GM12872 (cell line): ENCODE results near the gene NR3C1.

Experiments
- CTCF ChIP-seq: IDR thresholded peaks from 3 replicates; pipeline ENCODE4 v1.5.1; 2011; ENCODE audit warnings: low read depth, mild to moderate bottlenecking, low read length, moderate library complexity; ENCODE audit not compliant: insufficient read depth

Gene NR3C1

DNA sequence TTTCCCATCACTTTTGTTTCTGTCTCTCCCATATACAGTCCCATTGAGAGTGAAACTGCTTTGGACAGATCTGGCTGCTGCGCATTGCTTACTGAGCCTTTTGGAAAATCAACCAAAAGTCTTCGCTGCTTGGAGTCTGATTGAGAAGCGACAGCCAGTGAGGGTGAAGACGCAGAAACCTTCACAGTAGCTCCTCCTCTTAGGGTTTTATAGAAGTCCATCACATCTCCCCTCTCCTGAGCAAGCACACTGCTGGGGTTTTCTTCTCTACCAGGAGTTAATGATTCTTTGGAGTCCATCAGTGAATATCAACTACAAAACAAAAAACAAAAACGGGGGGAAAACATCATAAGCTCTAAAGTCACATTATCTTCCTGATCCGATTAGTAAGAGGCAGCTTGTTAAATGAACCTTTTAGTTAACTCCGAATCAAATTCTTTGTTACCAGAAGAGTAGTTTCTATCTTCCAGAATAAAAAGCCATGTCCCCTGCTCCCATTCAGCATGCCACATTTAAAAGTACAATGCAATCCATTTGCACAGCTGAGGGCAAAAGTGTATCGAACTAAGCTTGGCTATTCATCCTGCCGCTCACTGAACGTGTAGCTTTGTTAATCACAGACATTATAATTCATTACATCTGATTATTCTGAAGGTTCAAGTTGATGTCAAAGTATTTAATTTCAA lies 2.8 kb downstream of the NR3C1 start:
- no peak for TF ChIP-seq CTCF

- no peak for TF ChIP-seq CTCF
Measured at GRCh38 chr5:143399616-143400540, 3.6 kb downstream of the NR3C1 start.

DNA sequence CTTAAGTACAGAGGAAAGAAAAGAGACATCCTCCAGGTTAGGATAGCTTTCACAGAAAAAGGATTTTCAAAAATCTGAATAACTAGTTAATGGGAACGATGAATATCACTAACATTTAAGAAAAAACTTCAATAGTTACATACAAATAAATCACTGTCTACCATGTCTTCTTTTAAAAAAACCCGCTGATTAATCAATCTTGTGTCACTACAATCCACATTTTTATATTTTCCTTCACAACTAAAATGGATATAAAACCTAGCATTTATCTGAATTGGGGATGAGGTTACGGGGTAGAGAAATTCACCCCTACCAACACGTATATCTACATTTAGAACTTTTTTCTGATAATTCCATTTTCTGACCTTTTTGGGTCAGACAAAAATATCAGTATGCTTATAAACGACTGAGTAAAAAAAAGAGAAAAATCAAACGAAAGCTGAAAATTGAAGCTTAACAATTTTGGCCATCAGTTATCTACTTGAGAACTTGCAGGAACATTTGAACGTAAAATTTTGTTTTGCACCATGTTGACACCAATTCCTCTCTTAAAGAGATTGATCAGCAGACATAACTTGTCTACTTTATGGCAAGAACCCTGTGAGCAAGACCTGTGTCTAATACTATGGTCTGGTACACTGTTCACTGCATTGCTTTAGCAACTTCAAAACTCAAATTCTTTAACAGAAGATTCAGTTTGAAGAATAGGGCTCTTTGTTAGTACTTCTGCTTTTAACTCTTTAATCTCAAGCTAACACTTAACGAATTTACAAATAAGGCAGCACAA lies 4.8 kb downstream of the NR3C1 start:
- no peak for TF ChIP-seq CTCF

DNA sequence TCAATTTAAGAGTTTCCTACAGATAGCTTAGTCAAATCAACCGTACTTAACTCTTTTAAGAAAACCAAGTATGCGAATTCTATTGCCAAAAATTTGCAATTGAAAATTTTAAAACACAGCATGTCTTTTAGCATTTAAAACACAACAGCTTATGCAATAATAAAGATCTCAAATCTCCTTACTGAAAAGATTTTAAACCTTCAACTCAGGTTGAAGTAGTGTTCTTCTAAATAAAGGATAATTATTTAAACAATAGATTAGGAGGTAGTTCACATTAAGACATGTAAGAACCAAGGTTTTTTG lies 5.5 kb downstream of the NR3C1 start:
- no peak for TF ChIP-seq CTCF

DNA sequence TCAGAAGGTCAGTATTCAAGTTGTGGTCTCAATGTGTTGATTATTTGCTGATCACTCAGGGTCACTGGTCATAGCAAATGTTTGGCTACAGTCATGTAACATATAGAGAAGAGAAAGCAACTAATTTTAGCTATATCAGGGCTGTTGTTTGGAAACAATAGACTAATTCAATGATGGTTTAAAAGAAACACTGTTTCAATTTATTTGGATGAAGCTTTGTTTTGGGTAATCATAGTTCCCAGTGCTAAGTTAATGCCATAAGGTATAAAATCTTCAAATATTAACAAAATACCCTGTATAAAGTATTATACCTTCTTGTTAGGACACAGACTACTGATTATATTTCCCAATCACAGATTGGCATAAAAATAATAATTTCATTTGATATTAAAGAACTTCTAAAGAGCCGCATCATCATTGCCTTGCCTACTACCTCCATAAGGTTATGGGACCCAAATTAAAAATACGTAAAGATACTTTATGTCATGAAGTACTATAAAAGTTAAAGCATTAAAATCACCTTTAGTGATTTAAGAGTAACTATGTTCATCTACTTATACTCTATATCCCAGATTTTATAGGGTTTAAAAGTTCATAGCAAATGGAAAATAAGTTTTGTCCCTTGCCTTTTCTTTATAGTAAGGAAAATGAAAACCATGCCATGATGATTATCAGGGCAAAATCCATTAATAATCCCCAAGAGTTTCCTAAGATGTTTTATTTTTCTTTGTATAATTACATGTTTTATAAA lies 6.0 kb downstream of the NR3C1 start:
- TF ChIP-seq CTCF: no peak

DNA sequence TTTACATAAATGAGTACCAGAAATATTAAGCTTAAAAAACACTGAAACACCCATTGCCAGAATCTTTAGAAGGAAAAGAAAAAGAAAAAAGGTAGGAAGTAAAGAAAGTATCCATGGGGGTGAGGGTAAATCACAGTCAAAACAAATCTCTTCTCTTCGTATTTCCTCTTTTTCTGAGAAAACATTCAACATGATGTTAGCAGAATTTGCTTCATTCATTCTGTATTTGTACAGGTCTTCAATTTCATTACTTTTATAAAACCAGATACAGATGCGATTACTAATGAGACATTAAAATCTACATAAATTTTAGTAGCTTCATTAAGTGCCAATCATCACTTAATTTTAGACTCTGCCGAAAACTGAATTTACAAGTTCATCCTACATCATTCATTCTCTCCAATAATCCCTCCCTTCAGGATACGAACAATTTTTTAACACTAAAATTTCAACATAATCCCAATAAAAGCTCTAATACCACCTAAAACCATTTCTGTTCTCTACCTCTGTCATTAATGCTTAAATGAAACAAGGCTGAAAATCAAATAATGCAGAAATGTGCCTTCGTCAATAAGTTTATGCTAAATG lies 7.0 kb downstream of the NR3C1 start:
- no peak for TF ChIP-seq CTCF
